Astrocyte (in vitro differentiated cells and primary cell): ENCODE data around the gene OR2F1. TPM values are rescaled to one million over a fixed set of nuclear protein-coding genes. Genes with fewer than 3 reads are reported as not detected.

Source experiments
- DNase-seq: peaks from one replicate; pipeline ENCODE4 v3.0.0-alpha.2; 2010; ENCODE audit warnings: low read depth
- FAIRE-seq: peaks from 2 replicates; lab custom pipeline; 2011; peaks lifted over from hg19 to GRCh38; lab: Jason Lieb, UNC
- H2AFZ ChIP-seq: 2 replicates; pipeline ENCODE4 v1.6.0; 2012; ENCODE audit warnings: low read depth, low read length, inconsistent platforms
- H3K27ac ChIP-seq: 2 replicates; pipeline ENCODE4 v1.5.1; 2011; ENCODE audit warnings: low read depth, low read length, inconsistent platforms
- H3K27me3 ChIP-seq: 2 replicates; pipeline ENCODE4 v1.6.0; 2011; ENCODE audit warnings: low read length, inconsistent platforms; ENCODE audit not compliant: insufficient read depth
- H3K36me3 ChIP-seq: 2 replicates; pipeline ENCODE4 v1.5.1; 2011; ENCODE audit warnings: low read length, inconsistent platforms; ENCODE audit not compliant: insufficient read depth
- H3K4me1 ChIP-seq: 2 replicates; pipeline ENCODE4 v1.5.1; 2011; ENCODE audit warnings: low read length, inconsistent platforms; ENCODE audit not compliant: insufficient read depth
- H3K4me2 ChIP-seq: 2 replicates; pipeline ENCODE4 v1.6.0; 2012; ENCODE audit warnings: low read length, inconsistent platforms
- H3K4me3 ChIP-seq: 2 replicates; pipeline ENCODE4 v1.5.1; 2011; ENCODE audit warnings: low read depth, mild to moderate bottlenecking, low read length, inconsistent platforms; ENCODE audit not compliant: insufficient read depth
- H3K79me2 ChIP-seq: 2 replicates; pipeline ENCODE4 v1.6.0; 2012; ENCODE audit warnings: mild to moderate bottlenecking, low read length, inconsistent platforms; ENCODE audit not compliant: insufficient read depth
- H3K9ac ChIP-seq: 2 replicates; pipeline ENCODE4 v1.6.0; 2012; ENCODE audit warnings: mild to moderate bottlenecking, low read length, inconsistent platforms
- H3K9me3 ChIP-seq: 2 replicates; pipeline ENCODE4 v1.5.1; 2012; ENCODE audit warnings: low read depth, mild to moderate bottlenecking, low read length, inconsistent platforms; ENCODE audit not compliant: insufficient read depth
- H4K20me1 ChIP-seq: 2 replicates; pipeline ENCODE4 v1.6.0; 2012; ENCODE audit warnings: low read length, inconsistent platforms; ENCODE audit not compliant: insufficient read depth
- H3K27ac Mint-ChIP-seq: one replicate; pipeline ENCODE4 v1.8.0; 2021; ENCODE audit warnings: mild to moderate bottlenecking, mixed read lengths; ENCODE audit not compliant: unreplicated experiment
- H3K27me3 Mint-ChIP-seq: one replicate; pipeline ENCODE4 v1.8.0; 2021; ENCODE audit warnings: low read depth, mixed read lengths; ENCODE audit not compliant: unreplicated experiment
- H3K36me3 Mint-ChIP-seq: one replicate; pipeline ENCODE4 v1.8.0; 2021; ENCODE audit warnings: low read depth, mixed read lengths; ENCODE audit not compliant: unreplicated experiment
- H3K4me1 Mint-ChIP-seq: one replicate; pipeline ENCODE4 v1.8.0; 2021; ENCODE audit warnings: low read depth, mixed read lengths; ENCODE audit not compliant: unreplicated experiment
- H3K4me3 Mint-ChIP-seq: one replicate; pipeline ENCODE4 v1.8.0; 2021; ENCODE audit warnings: mild to moderate bottlenecking, moderate library complexity, mixed read lengths; ENCODE audit not compliant: unreplicated experiment
- H3K9me3 Mint-ChIP-seq: one replicate; pipeline ENCODE4 v1.8.0; 2021; ENCODE audit warnings: mild to moderate bottlenecking, mixed read lengths; ENCODE audit not compliant: unreplicated experiment
- CTCF ChIP-seq: IDR thresholded peaks from 2 replicates; pipeline ENCODE4 v1.5.1; 2011; ENCODE audit warnings: low read depth, mild to moderate bottlenecking, inconsistent platforms, low read length, moderate library complexity; ENCODE audit not compliant: insufficient read depth
- EZH2 ChIP-seq: IDR thresholded peaks from 2 replicates; pipeline ENCODE4 v1.6.1; 2012; ENCODE audit warnings: mild to moderate bottlenecking, low read length, inconsistent platforms; ENCODE audit not compliant: insufficient read depth
- total RNA-seq: library from RNA; stranded (reverse); gene quantifications from 2 replicates; pipeline ENCODE4 v1.2.1, GENCODE V29; 2021

OR2F1 gene
- total RNA-seq, 1 donor from 2014 or later, result not detected

DNA sequence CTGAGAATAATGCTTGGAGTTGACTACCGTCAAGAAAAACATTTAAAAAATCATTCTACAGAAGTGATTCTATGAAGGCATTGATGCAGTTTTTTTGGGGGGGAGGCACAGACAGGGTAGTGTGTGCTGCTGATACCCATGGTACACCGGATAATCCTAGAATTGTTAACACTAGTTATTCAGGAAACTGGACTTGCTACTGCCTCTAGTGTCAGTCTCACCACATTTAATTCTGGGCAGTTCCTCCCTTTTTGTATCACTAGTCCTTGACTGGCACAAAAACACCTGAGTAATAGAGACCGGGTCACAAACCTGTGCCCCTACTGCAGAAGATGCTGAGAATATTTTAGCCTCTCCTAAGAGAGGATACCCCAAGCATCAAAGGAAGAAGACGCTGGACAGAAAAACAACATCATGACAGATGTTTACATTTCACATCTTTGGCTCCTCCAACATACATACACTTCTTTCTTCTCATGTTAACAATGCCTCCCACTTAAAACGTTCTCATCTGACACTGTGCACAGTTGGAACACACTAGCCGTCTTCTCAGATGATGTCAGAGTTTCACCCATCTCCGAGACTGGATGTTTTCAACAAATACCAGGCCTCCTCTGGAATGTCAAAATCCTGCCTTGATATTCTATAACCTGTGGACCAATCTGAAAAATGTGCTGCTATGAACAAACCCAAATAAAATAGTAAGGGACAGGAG lies 39.5 kb upstream of the OR2F1 start:
- Mint-ChIP-seq H3K4me1 (peaks cover 10% of the 10 kb centered on the region), H3K27ac (no peak overlapping the region), H3K9me3 (no peaks in the 10 kb centered on the region), H3K36me3 (no peaks in the 10 kb centered on the region), H3K27me3 (no peaks in the 10 kb centered on the region), H3K4me3 (no peak overlapping the region)
- Histone ChIP-seq H3K27ac (no peak overlapping the region), H4K20me1 (no peaks in the 10 kb centered on the region), H2AFZ (no peak overlapping the region), H3K36me3 (no peaks in the 10 kb centered on the region), H3K9me3 (no peaks in the 10 kb centered on the region), H3K4me3 (no peak overlapping the region), H3K9ac (no peak overlapping the region), H3K4me1 (no peaks in the 10 kb centered on the region), H3K27me3 (no peaks in the 10 kb centered on the region), H3K79me2 (no peaks in the 10 kb centered on the region), H3K4me2 (no peak overlapping the region)
- no peak for TF ChIP-seq CTCF
- TF ChIP-seq EZH2, result no peak
- FAIRE-seq (no peak), DNase-seq (no peak)

GRCh38 chr7:143924851-143925250 lies 29.8 kb upstream of the OR2F1 start:
- no peaks in the 10 kb centered on the region for H3K9me3 ChIP-seq
- no peaks in the 10 kb centered on the region for H3K4me1 ChIP-seq
- no peaks in the 10 kb centered on the region for H3K27me3 Mint-ChIP-seq
- no peak overlapping the region for H3K4me2 ChIP-seq
- DNase-seq, result peak; percentile 22
- H3K27me3 ChIP-seq, result no peaks in the 10 kb centered on the region
- no peak overlapping the region for H3K4me3 ChIP-seq
- H3K27ac ChIP-seq, result no peak overlapping the region
- H3K9me3 Mint-ChIP-seq, result no peaks in the 10 kb centered on the region
- no peak overlapping the region for H3K27ac Mint-ChIP-seq
- no peak for FAIRE-seq
- H2AFZ ChIP-seq, result no peak overlapping the region
- no peaks in the 10 kb centered on the region for H3K79me2 ChIP-seq
- H3K4me3 Mint-ChIP-seq, result no peak overlapping the region
- no peaks in the 10 kb centered on the region for H3K36me3 Mint-ChIP-seq
- no peaks in the 10 kb centered on the region for H3K36me3 ChIP-seq
- peaks cover 6% of the 10 kb centered on the region for H3K4me1 Mint-ChIP-seq
- H3K9ac ChIP-seq, result no peak overlapping the region
- no peaks in the 10 kb centered on the region for H4K20me1 ChIP-seq
- TF ChIP-seq EZH2 (no peak), CTCF (no peak)

DNA sequence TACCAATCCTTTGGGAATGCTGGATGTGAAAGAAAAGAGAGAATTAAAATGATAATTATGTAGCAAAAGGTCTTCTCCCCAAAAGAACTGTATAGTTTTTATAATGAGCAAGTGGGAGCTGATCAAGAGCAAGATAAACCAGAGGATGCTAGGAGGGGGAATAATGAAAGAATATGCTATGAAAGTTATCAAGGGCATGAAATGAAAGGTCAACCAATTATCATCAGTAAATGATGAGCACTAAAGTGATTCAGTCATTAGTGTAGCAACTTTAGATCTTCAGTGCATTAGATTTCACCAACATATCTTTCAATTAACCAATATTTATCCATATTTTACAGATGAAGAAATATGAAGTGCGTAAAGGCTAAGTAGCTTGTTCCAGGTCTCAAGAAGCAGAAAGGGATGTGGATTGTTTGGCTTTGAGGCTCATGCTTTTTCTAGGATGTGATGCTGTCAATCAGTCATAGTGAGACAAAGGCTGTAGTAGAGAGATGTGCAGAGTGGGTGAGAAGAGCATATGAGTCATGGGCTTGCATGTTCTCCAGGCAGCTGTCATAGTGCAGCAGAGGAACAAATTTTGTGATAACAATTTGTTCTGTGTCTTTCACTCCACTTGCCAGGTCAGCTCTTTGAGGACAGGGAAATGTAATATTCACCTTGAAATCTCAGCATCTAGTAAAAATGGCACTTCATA lies 25.3 kb upstream of the OR2F1 start:
- H3K4me3 Mint-ChIP-seq, result no peak overlapping the region
- no peaks in the 10 kb centered on the region for H3K79me2 ChIP-seq
- no peaks in the 10 kb centered on the region for H3K4me1 ChIP-seq
- H3K27me3 ChIP-seq, result no peaks in the 10 kb centered on the region
- no peak overlapping the region for H3K4me3 ChIP-seq
- peaks cover 12% of the 10 kb centered on the region for H3K4me1 Mint-ChIP-seq
- no peaks in the 10 kb centered on the region for H3K27me3 Mint-ChIP-seq
- H4K20me1 ChIP-seq, result no peaks in the 10 kb centered on the region
- H3K27ac Mint-ChIP-seq, result no peak overlapping the region
- TF ChIP-seq CTCF (no peak), EZH2 (no peak)
- H3K4me2 ChIP-seq, result no peak overlapping the region
- FAIRE-seq (no peak), DNase-seq (no peak)
- H2AFZ ChIP-seq, result no peak overlapping the region
- H3K9me3 Mint-ChIP-seq, result no peaks in the 10 kb centered on the region
- H3K36me3 Mint-ChIP-seq, result no peaks in the 10 kb centered on the region
- no peak overlapping the region for H3K27ac ChIP-seq
- peaks cover 5% of the 10 kb centered on the region for H3K9me3 ChIP-seq
- no peak overlapping the region for H3K9ac ChIP-seq
- no peaks in the 10 kb centered on the region for H3K36me3 ChIP-seq
